ENCODE data around the gene GPR148.

The GPR148 gene

GRCh38 chr2:130766037-130766436 lies 37.2 kb downstream of the GPR148 start:
- Histone ChIP-seq H3K4me1 (ENCODE audit: control insufficient read depth, insufficient read depth, low read length) (no peaks in the 10 kb centered on the region), H3K27ac (ENCODE audit: low read depth, low read length) (no peak overlapping the region), H3K36me3 (ENCODE audit: control insufficient read depth, insufficient read depth, low read length) (no peaks in the 10 kb centered on the region), H3K9ac (ENCODE audit: low read length) (no peak overlapping the region), H3K4me3 (ENCODE audit: low read length) (no peak overlapping the region), H3K27me3 (ENCODE audit: control insufficient read depth, insufficient read depth, low read length) (no peaks in the 10 kb centered on the region)

GRCh38 chr2:130766711-130767407 lies 38.0 kb downstream of the GPR148 start:
- Histone ChIP-seq H3K36me3 (ENCODE audit: control insufficient read depth, insufficient read depth, low read length) (no peaks in the 10 kb centered on the region), H3K27ac (ENCODE audit: low read depth, low read length) (no peak overlapping the region), H3K27me3 (ENCODE audit: control insufficient read depth, insufficient read depth, low read length) (no peaks in the 10 kb centered on the region), H3K4me1 (ENCODE audit: control insufficient read depth, insufficient read depth, low read length) (no peaks in the 10 kb centered on the region), H3K9ac (ENCODE audit: low read length) (no peak overlapping the region), H3K4me3 (ENCODE audit: low read length) (no peak overlapping the region)

- H3K27ac ChIP-seq (ENCODE audit: low read depth, low read length) = no peak overlapping the region
- H3K36me3 ChIP-seq (ENCODE audit: control insufficient read depth, insufficient read depth, low read length) = no peaks in the 10 kb centered on the region
- H3K9ac ChIP-seq (ENCODE audit: low read length) = no peak overlapping the region
- no peaks in the 10 kb centered on the region for H3K4me1 ChIP-seq (ENCODE audit: control insufficient read depth, insufficient read depth, low read length)
- no peak overlapping the region for H3K4me3 ChIP-seq (ENCODE audit: low read length)
- H3K27me3 ChIP-seq (ENCODE audit: control insufficient read depth, insufficient read depth, low read length) = no peaks in the 10 kb centered on the region
Measured at GRCh38 chr2:130767408-130767775, 38.5 kb downstream of the GPR148 start.

- Histone ChIP-seq H3K27me3 (ENCODE audit: control insufficient read depth, insufficient read depth, low read length) (no peaks in the 10 kb centered on the region), H3K36me3 (ENCODE audit: control insufficient read depth, insufficient read depth, low read length) (no peaks in the 10 kb centered on the region), H3K9ac (ENCODE audit: low read length) (no peak overlapping the region), H3K4me1 (ENCODE audit: control insufficient read depth, insufficient read depth, low read length) (no peaks in the 10 kb centered on the region), H3K27ac (ENCODE audit: low read depth, low read length) (no peak overlapping the region), H3K4me3 (ENCODE audit: low read length) (no peak overlapping the region)
Measured at GRCh38 chr2:130768191-130768855, 39.5 kb downstream of the GPR148 start.

- Histone ChIP-seq H3K4me3 (ENCODE audit: low read length) (no peak overlapping the region), H3K27me3 (ENCODE audit: control insufficient read depth, insufficient read depth, low read length) (no peaks in the 10 kb centered on the region), H3K9ac (ENCODE audit: low read length) (no peak overlapping the region), H3K4me1 (ENCODE audit: control insufficient read depth, insufficient read depth, low read length) (no peaks in the 10 kb centered on the region), H3K36me3 (ENCODE audit: control insufficient read depth, insufficient read depth, low read length) (no peaks in the 10 kb centered on the region), H3K27ac (ENCODE audit: low read depth, low read length) (no peak overlapping the region)
Measured at GRCh38 chr2:130769343-130769907, 40.6 kb downstream of the GPR148 start.

GRCh38 chr2:130776550-130776949 lies 47.7 kb downstream of the GPR148 start:
- Histone ChIP-seq H3K9ac (ENCODE audit: low read length) (no peak overlapping the region), H3K4me1 (ENCODE audit: control insufficient read depth, insufficient read depth, low read length) (no peaks in the 10 kb centered on the region), H3K4me3 (ENCODE audit: low read length) (no peak overlapping the region)

GRCh38 chr2:130778781-130779180 lies 49.9 kb downstream of the GPR148 start:
- Histone ChIP-seq H3K4me3 (ENCODE audit: low read length) (no peak overlapping the region), H3K27ac (ENCODE audit: low read depth, low read length) (no peak overlapping the region), H3K36me3 (ENCODE audit: control insufficient read depth, insufficient read depth, low read length) (no peaks in the 10 kb centered on the region), H3K27me3 (ENCODE audit: control insufficient read depth, insufficient read depth, low read length) (no peaks in the 10 kb centered on the region), H3K4me1 (ENCODE audit: control insufficient read depth, insufficient read depth, low read length) (no peaks in the 10 kb centered on the region), H3K9ac (ENCODE audit: low read length) (no peak overlapping the region)

More at GRCh38 chr2:130776550-130776949, 47.7 kb downstream of the GPR148 start:
- Histone ChIP-seq H3K27ac (ENCODE audit: low read depth, low read length) (no peak overlapping the region), H3K36me3 (ENCODE audit: control insufficient read depth, insufficient read depth, low read length) (no peaks in the 10 kb centered on the region), H3K27me3 (ENCODE audit: control insufficient read depth, insufficient read depth, low read length) (no peaks in the 10 kb centered on the region)
